Muscle of back (tissue), 11 donors: Measurements from ENCODE around the gene ADCY9. TPM values are rescaled to one million over a fixed set of nuclear protein-coding genes. Genes with fewer than 3 reads are reported as not detected.
A peak's percentile ranks its signal among the peaks of the same experiment; 100 is the strongest.
"Not testable (repeated sequence)": the region's sequence is repeated elsewhere in the genome, so short reads cannot be mapped to it uniquely, and the experiment has no call there.

Experiments
- DNase-seq, 3 donors: peaks; one replicate each; pipeline versions ENCODE4 v3.0.0 to v3.0.0-alpha.2; 2013
- polyA plus RNA-seq, 10 donors: library from polyadenylated mRNA; unstranded; fragments of 120-200 nt; gene quantifications; one replicate each; pipeline ENCODE4 v1.2.1, GENCODE V29; 2013; ENCODE audit not compliant: insufficient read length in 10 of 10

Gene ADCY9
- polyA plus RNA-seq, 10 donors: 11.3 to 16.9 (median 13.9) TPM

- peak; percentile 65 to 92 (median 86) for DNase-seq
Measured at GRCh38 chr16:3952737-3953131, 163.5 kb downstream of the ADCY9 start.

GRCh38 chr16:3951861-3952736, 164.1 kb downstream of the ADCY9 start:
- peak; percentile 78 to 93 (median 88) for DNase-seq

- not testable (repeated sequence) for DNase-seq
Measured at GRCh38 chr16:3951380-3951779, 164.9 kb downstream of the ADCY9 start.

- peak; percentile 94 to 97 (median 96) for DNase-seq
Measured at GRCh38 chr16:3950343-3951193, 165.7 kb downstream of the ADCY9 start.

- DNase-seq: no peak
Measured at GRCh38 chr16:3949946-3950342, 166.3 kb downstream of the ADCY9 start.

- DNase-seq: peak; percentile 76 to 93 (median 90)
Measured at GRCh38 chr16:3949287-3949686, 167.0 kb downstream of the ADCY9 start.

- no peak for DNase-seq
Measured at GRCh38 chr16:3948378-3948995, 167.8 kb downstream of the ADCY9 start.

GRCh38 chr16:3946604-3947180, 169.6 kb downstream of the ADCY9 start:
- no peak for DNase-seq

- peak; percentile 88 to 97 (median 93) for DNase-seq
Measured at GRCh38 chr16:3945751-3946603, 170.3 kb downstream of the ADCY9 start.

- not testable (repeated sequence) for DNase-seq
Measured at GRCh38 chr16:3944457-3944856, 171.8 kb downstream of the ADCY9 start.

GRCh38 chr16:3942146-3942545, 174.1 kb downstream of the ADCY9 start:
- not testable (repeated sequence) for DNase-seq

GRCh38 chr16:3938843-3939624, 177.2 kb downstream of the ADCY9 start:
- DNase-seq: peak; percentile 78 to 93 (median 82)

GRCh38 chr16:3938471-3938842, 177.8 kb downstream of the ADCY9 start:
- DNase-seq: peak in 1 of 3 donors; percentile 49

GRCh38 chr16:3937066-3937875, 179.0 kb downstream of the ADCY9 start:
- DNase-seq: no peak

GRCh38 chr16:3935921-3936320, 180.3 kb downstream of the ADCY9 start:
- DNase-seq: no peak

GRCh38 chr16:3934491-3935181, 181.6 kb downstream of the ADCY9 start:
- DNase-seq: no peak

GRCh38 chr16:3927147-3927546, 189.1 kb downstream of the ADCY9 start:
- not testable (repeated sequence) for DNase-seq

- DNase-seq: no peak
Measured at GRCh38 chr16:3924763-3925162, 191.5 kb downstream of the ADCY9 start.
